Central memory CD8-positive, alpha-beta T cell (primary cell): Measurements from ENCODE around the gene OGFOD2.

ENCODE experiments used
- ATAC-seq: fragments of 150-1000 bp; cut with Tn5 transposase; replicated peaks from 2 replicates; pipeline ENCODE4 v1.10.0; 2022; ENCODE audit warnings: mild to moderate bottlenecking, moderate FRiP score, moderate number of reproducible peaks; ENCODE audit not compliant: poor library complexity, severe bottlenecking; ENCODE audit errors: extremely low read depth
- DNase-seq, 2 donors: peaks; one replicate each; pipeline ENCODE4 v3.0.0; 2021; ENCODE audit warnings: low spot score in 2 of 2
- H3K27ac Mint-ChIP-seq: one replicate; pipeline ENCODE4 v1.8.0; 2022; ENCODE audit warnings: low read depth, mild to moderate bottlenecking, moderate library complexity, mixed read lengths
- H3K27me3 Mint-ChIP-seq: one replicate; pipeline ENCODE4 v1.8.0; 2022; ENCODE audit warnings: mixed read lengths
- H3K36me3 Mint-ChIP-seq: one replicate; pipeline ENCODE4 v1.8.0; 2022; ENCODE audit warnings: mild to moderate bottlenecking, moderate library complexity, mixed read lengths; ENCODE audit not compliant: insufficient read depth
- H3K4me1 Mint-ChIP-seq: one replicate; pipeline ENCODE4 v1.8.0; 2022; ENCODE audit warnings: mixed read lengths
- H3K4me3 Mint-ChIP-seq: one replicate; pipeline ENCODE4 v1.8.0; 2022; ENCODE audit warnings: mild to moderate bottlenecking, moderate library complexity, mixed read lengths
- H3K9me3 Mint-ChIP-seq: one replicate; pipeline ENCODE4 v1.8.0; 2022; ENCODE audit warnings: mixed read lengths

Gene OGFOD2

GRCh38 chr12:122997343-122998250, 22.6 kb downstream of the OGFOD2 start:
- DNase-seq: no peak
- H3K9me3 Mint-ChIP-seq: no peaks in the 10 kb centered on the region
- no peaks in the 10 kb centered on the region for H3K27me3 Mint-ChIP-seq
- no peaks in the 10 kb centered on the region for H3K4me1 Mint-ChIP-seq
- ATAC-seq: no peak
- H3K36me3 Mint-ChIP-seq: peaks cover 4% of the 10 kb centered on the region
- no peak overlapping the region for H3K27ac Mint-ChIP-seq
- no peak overlapping the region for H3K4me3 Mint-ChIP-seq

GRCh38 chr12:122998316-122998715, 23.3 kb downstream of the OGFOD2 start:
- Mint-ChIP-seq H3K27me3 (no peaks in the 10 kb centered on the region), H3K36me3 (peaks cover 6% of the 10 kb centered on the region), H3K27ac (no peak overlapping the region), H3K4me1 (no peaks in the 10 kb centered on the region), H3K4me3 (no peak overlapping the region), H3K9me3 (no peaks in the 10 kb centered on the region)
- ATAC-seq: no peak
- DNase-seq: no peak

- Mint-ChIP-seq H3K4me1 (no peaks in the 10 kb centered on the region), H3K36me3 (peaks cover 6% of the 10 kb centered on the region), H3K4me3 (no peak overlapping the region), H3K27me3 (no peaks in the 10 kb centered on the region), H3K27ac (no peak overlapping the region), H3K9me3 (no peaks in the 10 kb centered on the region)
- DNase-seq (no peak), ATAC-seq (no peak)
These were observed 24.3 kb downstream of the OGFOD2 start for GRCh38 chr12:122999196-122999946.

GRCh38 chr12:122999986-123000420, 25.0 kb downstream of the OGFOD2 start:
- Mint-ChIP-seq H3K27me3 (no peaks in the 10 kb centered on the region), H3K9me3 (no peaks in the 10 kb centered on the region), H3K36me3 (peaks cover 6% of the 10 kb centered on the region), H3K4me1 (no peaks in the 10 kb centered on the region), H3K4me3 (no peak overlapping the region), H3K27ac (no peak overlapping the region)
- DNase-seq (no peak), ATAC-seq (no peak)

- H3K4me3 Mint-ChIP-seq: no peak overlapping the region
- peaks cover 4% of the 10 kb centered on the region for H3K36me3 Mint-ChIP-seq
- H3K27me3 Mint-ChIP-seq: no peaks in the 10 kb centered on the region
- H3K4me1 Mint-ChIP-seq: no peaks in the 10 kb centered on the region
- H3K9me3 Mint-ChIP-seq: no peaks in the 10 kb centered on the region
- DNase-seq (no peak), ATAC-seq (no peak)
- no peak overlapping the region for H3K27ac Mint-ChIP-seq
These were observed 25.5 kb downstream of the OGFOD2 start for GRCh38 chr12:123000578-123000977.

GRCh38 chr12:123001464-123001863, 26.4 kb downstream of the OGFOD2 start:
- H3K27me3 Mint-ChIP-seq: no peaks in the 10 kb centered on the region
- ATAC-seq: no peak
- no peak overlapping the region for H3K4me3 Mint-ChIP-seq
- no peak overlapping the region for H3K27ac Mint-ChIP-seq
- peaks cover 4% of the 10 kb centered on the region for H3K36me3 Mint-ChIP-seq
- no peaks in the 10 kb centered on the region for H3K9me3 Mint-ChIP-seq
- H3K4me1 Mint-ChIP-seq: no peaks in the 10 kb centered on the region
- DNase-seq: no peak

GRCh38 chr12:123003257-123003656, 28.2 kb downstream of the OGFOD2 start:
- ATAC-seq (no peak), DNase-seq (no peak)
- no peak overlapping the region for H3K4me3 Mint-ChIP-seq
- H3K27me3 Mint-ChIP-seq: no peaks in the 10 kb centered on the region
- H3K27ac Mint-ChIP-seq: no peak overlapping the region
- H3K4me1 Mint-ChIP-seq: no peaks in the 10 kb centered on the region
- peaks cover 7% of the 10 kb centered on the region for H3K36me3 Mint-ChIP-seq
- no peaks in the 10 kb centered on the region for H3K9me3 Mint-ChIP-seq

GRCh38 chr12:123004287-123004686, 29.2 kb downstream of the OGFOD2 start:
- Mint-ChIP-seq H3K27me3 (no peaks in the 10 kb centered on the region), H3K4me1 (no peaks in the 10 kb centered on the region), H3K27ac (no peak overlapping the region), H3K4me3 (no peak overlapping the region), H3K36me3 (peaks cover 7% of the 10 kb centered on the region), H3K9me3 (no peaks in the 10 kb centered on the region)
- DNase-seq (no peak), ATAC-seq (no peak)

GRCh38 chr12:123005081-123005626, 30.1 kb downstream of the OGFOD2 start:
- no peak for DNase-seq
- H3K4me1 Mint-ChIP-seq: no peaks in the 10 kb centered on the region
- H3K27ac Mint-ChIP-seq: no peak overlapping the region
- H3K27me3 Mint-ChIP-seq: no peaks in the 10 kb centered on the region
- peaks cover 7% of the 10 kb centered on the region for H3K36me3 Mint-ChIP-seq
- H3K4me3 Mint-ChIP-seq: no peak overlapping the region
- no peak for ATAC-seq
- H3K9me3 Mint-ChIP-seq: no peaks in the 10 kb centered on the region

GRCh38 chr12:123006977-123007376, 31.9 kb downstream of the OGFOD2 start:
- Mint-ChIP-seq H3K4me1 (no peaks in the 10 kb centered on the region), H3K9me3 (no peaks in the 10 kb centered on the region), H3K27me3 (no peaks in the 10 kb centered on the region), H3K4me3 (no peak overlapping the region), H3K36me3 (peaks cover 6% of the 10 kb centered on the region), H3K27ac (no peak overlapping the region)
- ATAC-seq (no peak), DNase-seq (no peak)

- no peaks in the 10 kb centered on the region for H3K27me3 Mint-ChIP-seq
- H3K27ac Mint-ChIP-seq: no peak overlapping the region
- ATAC-seq: no peak
- DNase-seq: no peak
- H3K4me3 Mint-ChIP-seq: no peak overlapping the region
- no peaks in the 10 kb centered on the region for H3K9me3 Mint-ChIP-seq
- peaks cover 3% of the 10 kb centered on the region for H3K36me3 Mint-ChIP-seq
- no peaks in the 10 kb centered on the region for H3K4me1 Mint-ChIP-seq
These were observed 35.1 kb downstream of the OGFOD2 start for GRCh38 chr12:123010110-123010509.

GRCh38 chr12:123010681-123011080, 35.6 kb downstream of the OGFOD2 start:
- no peak overlapping the region for H3K27ac Mint-ChIP-seq
- DNase-seq (no peak), ATAC-seq (no peak)
- no peaks in the 10 kb centered on the region for H3K4me1 Mint-ChIP-seq
- peaks cover 3% of the 10 kb centered on the region for H3K36me3 Mint-ChIP-seq
- no peak overlapping the region for H3K4me3 Mint-ChIP-seq
- no peaks in the 10 kb centered on the region for H3K9me3 Mint-ChIP-seq
- H3K27me3 Mint-ChIP-seq: no peaks in the 10 kb centered on the region
